Upper lobe of left lung (tissue), 4 donors: ENCODE data around the gene WDR59.

ENCODE experiments used
- CTCF ChIP-seq, 6 experiments: fragments of 450-650 bp in 4 of 6; fragments of 200-600 bp in 2 of 6; sonication (generic) in 2 of 6; IDR thresholded peaks; one replicate each; pipeline ENCODE4 v1.5.1; 2016 to 2019; ENCODE audit warnings: antibody characterized with exemption in 6 of 6
- EP300 ChIP-seq, 4 donors: sonication (generic); formaldehyde crosslinking; IDR thresholded peaks; one replicate each; pipeline ENCODE4 v1.5.1; 2017; ENCODE audit warnings: antibody characterized with exemption in 4 of 4, control low read depth in 2 of 4
- POLR2A ChIP-seq, 4 donors: fragments of 450-650 bp; IDR thresholded peaks; one replicate each; pipeline ENCODE4 v1.5.1; 2016 to 2017; ENCODE audit warnings: antibody characterized with exemption in 4 of 4, mild to moderate bottlenecking in 2 of 4
- POLR2AphosphoS5 ChIP-seq, 2 donors: sonication (generic); formaldehyde crosslinking; IDR thresholded peaks; one replicate each; pipeline ENCODE4 v1.5.1; 2017; ENCODE audit warnings: antibody characterized with exemption in 2 of 2

DNA sequence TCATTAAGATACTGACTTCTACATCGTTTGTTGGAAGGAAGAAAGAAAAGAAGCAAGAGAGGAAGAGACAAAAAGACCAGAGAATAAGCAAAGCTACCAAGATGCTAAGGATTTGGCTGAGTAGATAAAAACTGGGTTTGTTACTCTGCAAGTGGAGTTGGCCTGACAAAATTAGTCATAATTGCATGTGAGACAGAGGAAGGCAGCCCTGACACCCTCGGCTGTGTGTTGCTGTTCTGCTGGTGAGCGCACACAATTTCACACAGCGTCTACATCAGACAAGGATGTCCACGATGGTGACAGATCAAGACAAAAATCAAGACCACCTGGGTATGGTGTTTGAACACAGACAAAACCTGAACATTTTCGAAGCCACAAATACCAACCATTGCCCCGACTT, 134.9 kb downstream of the WDR59 start:
- TF ChIP-seq CTCF (IDR thresholded peaks at IDR 0.05) (no peak), POLR2AphosphoS5 (IDR thresholded peaks at IDR 0.05) (no peak), EP300 (IDR thresholded peaks at IDR 0.05) (no peak), POLR2A (IDR thresholded peaks at IDR 0.05) (no peak)
